K562 (cell line): ENCODE measurements around the gene APOO. TPM values are rescaled to one million over a fixed set of nuclear protein-coding genes. Genes with fewer than 3 reads are reported as not detected.

ENCODE experiments used
- ARHGAP35 ChIP-seq: fragments of 450-650 bp; IDR thresholded peaks from 2 replicates; pipeline ENCODE4 v1.6.1; 2018; ENCODE audit not compliant: partially characterized antibody
- BDP1 ChIP-seq: IDR thresholded peaks from 3 replicates; pipeline ENCODE4 v1.6.1; 2011; ENCODE audit not compliant: insufficient read length, insufficient read depth
- CBX3 ChIP-seq, 2 experiments: IDR thresholded peaks; 1 replicate in 1 of 2; 2 replicates in 1 of 2; pipeline ENCODE4 v1.6.1; 2012; ENCODE audit warnings: inconsistent platforms in 2 of 2, low read length in 2 of 2, borderline replicate concordance in 1 of 2, control low read depth in 1 of 2
- CREM ChIP-seq: IDR thresholded peaks from 2 replicates; pipeline ENCODE4 v1.6.1; 2014; ENCODE audit warnings: antibody characterized with exemption, low read depth
- DPF2 ChIP-seq: fragments of 450-650 bp; IDR thresholded peaks from 2 replicates; pipeline ENCODE4 v1.6.1; 2016
- E2F3 ChIP-seq: fragments of 250-450 bp; sonication (Bioruptor Pico); IDR thresholded peaks from 2 replicates; pipeline ENCODE4 v1.4.0; 2020; ENCODE audit warnings: mild to moderate bottlenecking
- ELF2 ChIP-seq: fragments of 250-450 bp; sonication (Bioruptor Pico); IDR thresholded peaks from 2 replicates; pipeline ENCODE4 v1.5.0; 2021; ENCODE audit warnings: mild to moderate bottlenecking
- FOXA3 ChIP-seq, 2 experiments: fragments of 450-650 bp in 1 of 2; sonication (generic) in 1 of 2; formaldehyde crosslinking; IDR thresholded peaks in 1 of 2; conservative IDR thresholded peaks in 1 of 2; 2 replicates each; pipeline versions ENCODE4 v1.4.0 to v1.8.0; 2020 to 2022; ENCODE audit warnings: mild to moderate bottlenecking in 2 of 2, missing genetic modification reagents in 1 of 2
- JUN ChIP-seq, 2 experiments: sonication (generic) in 1 of 2; formaldehyde crosslinking in 1 of 2; IDR thresholded peaks; 2 replicates each; pipeline versions ENCODE4 v1.6.1 to v1.8.0; 2012 to 2022; ENCODE audit warnings: borderline replicate concordance in 2 of 2, mild to moderate bottlenecking in 2 of 2, improper control_type of control experiment in 1 of 2, low read depth in 1 of 2, low read length in 1 of 2, missing genetic modification reagents in 1 of 2
- L3MBTL2 ChIP-seq: fragments of 450-650 bp; IDR thresholded peaks from 2 replicates; pipeline ENCODE4 v1.6.1; 2016; ENCODE audit warnings: mild to moderate bottlenecking, moderate library complexity
- MYNN ChIP-seq, 2 experiments: sonication (generic); formaldehyde crosslinking in 1 of 2; IDR thresholded peaks; 2 replicates each; pipeline versions ENCODE4 v1.5.0 to v1.6.1; 2016 to 2020; ENCODE audit warnings: antibody characterized with exemption in 1 of 2, missing genetic modification reagents in 1 of 2
- NFIX ChIP-seq: fragments of 250-450 bp; sonication (Bioruptor Pico); IDR thresholded peaks from 2 replicates; pipeline ENCODE4 v1.4.0; 2020; ENCODE audit warnings: low read depth, mild to moderate bottlenecking, moderate library complexity
- POLR2AphosphoS2 ChIP-seq: IDR thresholded peaks from 2 replicates; pipeline ENCODE4 v1.6.1; 2012; ENCODE audit warnings: low read length, improper control_type of control experiment
- RBM22 ChIP-seq: fragments of 200-400 bp; formaldehyde crosslinking; IDR thresholded peaks from 2 replicates; pipeline ENCODE4 v1.6.1; 2018; ENCODE audit warnings: low read length, low read depth; ENCODE audit not compliant: poor library complexity, severe bottlenecking
- SRF ChIP-seq, 2 experiments: fragments of 250-450, 450-650 bp in 1 of 2; sonication (Bioruptor Pico) in 1 of 2; sonication (generic) in 1 of 2; formaldehyde crosslinking; IDR thresholded peaks; 2 replicates each; pipeline versions ENCODE4 v1.5.0 to v1.5.1; 2020 to 2022; ENCODE audit warnings: mild to moderate bottlenecking in 1 of 2, missing genetic modification reagents in 1 of 2
- TCF7L2 ChIP-seq: fragments of 150-350 bp; IDR thresholded peaks from 2 replicates; pipeline ENCODE4 v1.6.1; 2016; ENCODE audit warnings: low read depth, mild to moderate bottlenecking, low read length, moderate library complexity
- ZNF695 ChIP-seq: fragments of 450-650 bp; formaldehyde crosslinking; IDR thresholded peaks from 2 replicates; pipeline ENCODE4 v1.4.0; 2020; ENCODE audit warnings: mild to moderate bottlenecking, moderate library complexity
- ZNF830 ChIP-seq: fragments of 250-450 bp; sonication (Bioruptor Pico); IDR thresholded peaks from 2 replicates; pipeline ENCODE4 v1.5.0; 2021; ENCODE audit warnings: mild to moderate bottlenecking
- polyA plus RNA-seq, 8 experiments: library from polyadenylated mRNA; depleted of rRNA in 4 of 8; stranded (reverse) in 5 of 8; unstranded in 3 of 8; fragments of >200 nt; fragmentation: Nextera tagmentation in 2 of 8; fragmentation: Illumina TruSeq in 1 of 8; extraction: Ambion mirVana in 2 of 8; extraction: Trizol in 1 of 8; gene quantifications; 2 replicates each; pipeline versions ENCODE4 v1.2.1 to v1.2.3, GENCODE V29; 2011 to 2014; ENCODE audit warnings: inconsistent platforms in 1 of 8, missing spikeins in 1 of 8
- total RNA-seq, 7 experiments: library from RNA; depleted of rRNA in 6 of 7; stranded (reverse); fragments of >200 nt in 6 of 7; fragmentation: Illumina TruSeq in 2 of 7; extraction: Trizol in 2 of 7; gene quantifications; 2 replicates each; pipeline versions ENCODE4 v1.2.1 to v1.2.3, GENCODE V29; 2011 to 2021; ENCODE audit warnings: low replicate concordance in 1 of 7
- TF ChIP-seq, protein P1 (sequence below), 3 experiments: fragments of 200-800 bp in 1 of 3; fragments of 250-450 bp in 1 of 3; fragments of 450-650 bp in 1 of 3; sonication (Bioruptor Pico) in 1 of 3; sonication (Bioruptor generic) in 1 of 3; formaldehyde crosslinking in 1 of 3; IDR thresholded peaks; 2 replicates each; pipeline versions ENCODE4 v1.6.1 to v1.8.0; 2016 to 2022; ENCODE audit warnings: mild to moderate bottlenecking in 2 of 3, missing genetic modification characterization in 2 of 3, missing compliant biosample characterization in 1 of 3, moderate library complexity in 1 of 3
- TF ChIP-seq, protein P2 (sequence below): sonication (generic); formaldehyde crosslinking; IDR thresholded peaks from 2 replicates; pipeline ENCODE4 v1.5.0; 2020; ENCODE audit warnings: missing genetic modification reagents
- TF ChIP-seq, protein P3 (sequence below): sonication (generic); formaldehyde crosslinking; IDR thresholded peaks from 2 replicates; pipeline ENCODE4 v1.8.0; 2023; ENCODE audit warnings: mild to moderate bottlenecking, missing genetic modification reagents

Gene APOO
- total and polyA plus RNA-seq, 9 of the 15 experiments (the other 6 are each of a cell fraction or from before 2014, with no cell fraction given) = 37.3 to 76.4 (median 60.8) TPM

DNA sequence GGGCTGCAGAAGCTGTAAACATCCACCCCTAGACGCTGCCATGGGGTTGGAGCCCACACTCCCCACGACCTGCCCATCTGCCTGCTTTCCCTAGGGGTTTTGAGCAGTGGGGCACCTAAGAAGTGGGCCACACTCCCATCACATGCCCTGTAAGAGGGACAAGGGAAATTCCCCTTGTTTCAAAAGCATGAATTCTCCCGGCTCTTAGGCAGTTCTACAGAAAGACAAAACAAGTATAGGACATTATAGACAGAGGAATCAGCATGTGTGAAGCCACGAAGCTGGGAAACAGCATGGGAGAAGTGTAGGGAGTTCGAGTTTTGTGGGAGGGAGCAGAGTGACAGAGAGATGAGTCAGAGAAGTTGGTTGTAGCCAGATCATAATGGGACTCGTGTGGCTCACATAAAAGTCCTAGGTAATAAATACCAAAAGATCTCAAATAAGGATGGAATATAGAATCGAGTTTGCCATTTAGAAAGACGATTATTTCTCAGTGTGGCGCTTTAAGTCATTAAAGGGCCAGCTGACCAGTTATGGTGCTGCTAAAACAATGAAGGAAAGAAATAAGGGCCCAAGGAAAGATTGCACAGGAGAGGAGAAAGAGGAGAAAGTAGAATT is 23.9 kb downstream of the APOO start (continued):
- peak in 1 of 2 experiments; percentile 22; a peak in 1 of 3 replicates for TF ChIP-seq CBX3 (IDR thresholded peaks at IDR 0.05; ENCODE audit: borderline replicate concordance in 1 of 2, low read length in 2 of 2)
- TF ChIP-seq POLR2AphosphoS2 = no peak
- TF ChIP-seq, protein P1, sequence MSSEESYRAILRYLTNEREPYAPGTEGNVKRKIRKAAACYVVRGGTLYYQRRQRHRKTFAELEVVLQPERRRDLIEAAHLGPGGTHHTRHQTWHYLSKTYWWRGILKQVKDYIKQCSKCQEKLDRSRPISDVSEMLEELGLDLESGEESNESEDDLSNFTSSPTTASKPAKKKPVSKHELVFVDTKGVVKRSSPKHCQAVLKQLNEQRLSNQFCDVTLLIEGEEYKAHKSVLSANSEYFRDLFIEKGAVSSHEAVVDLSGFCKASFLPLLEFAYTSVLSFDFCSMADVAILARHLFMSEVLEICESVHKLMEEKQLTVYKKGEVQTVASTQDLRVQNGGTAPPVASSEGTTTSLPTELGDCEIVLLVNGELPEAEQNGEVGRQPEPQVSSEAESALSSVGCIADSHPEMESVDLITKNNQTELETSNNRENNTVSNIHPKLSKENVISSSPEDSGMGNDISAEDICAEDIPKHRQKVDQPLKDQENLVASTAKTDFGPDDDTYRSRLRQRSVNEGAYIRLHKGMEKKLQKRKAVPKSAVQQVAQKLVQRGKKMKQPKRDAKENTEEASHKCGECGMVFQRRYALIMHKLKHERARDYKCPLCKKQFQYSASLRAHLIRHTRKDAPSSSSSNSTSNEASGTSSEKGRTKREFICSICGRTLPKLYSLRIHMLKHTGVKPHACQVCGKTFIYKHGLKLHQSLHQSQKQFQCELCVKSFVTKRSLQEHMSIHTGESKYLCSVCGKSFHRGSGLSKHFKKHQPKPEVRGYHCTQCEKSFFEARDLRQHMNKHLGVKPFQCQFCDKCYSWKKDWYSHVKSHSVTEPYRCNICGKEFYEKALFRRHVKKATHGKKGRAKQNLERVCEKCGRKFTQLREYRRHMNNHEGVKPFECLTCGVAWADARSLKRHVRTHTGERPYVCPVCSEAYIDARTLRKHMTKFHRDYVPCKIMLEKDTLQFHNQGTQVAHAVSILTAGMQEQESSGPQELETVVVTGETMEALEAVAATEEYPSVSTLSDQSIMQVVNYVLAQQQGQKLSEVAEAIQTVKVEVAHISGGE (CRISPR knock-in tag; IDR thresholded peaks at IDR 0.05) = no peak; a peak in 1 of 6 replicates
- no peak for TF ChIP-seq FOXA3 (CRISPR knock-in tag; conservative IDR thresholded peaks at IDR 0.05 in 1 of 2, IDR thresholded peaks at IDR 0.05 in 1 of 2)
- TF ChIP-seq JUN (IDR thresholded peaks at IDR 0.05; ENCODE audit: borderline replicate concordance, low read depth, low read length) = peak; percentile 60; the same call in 1 of the 2 replicates
- TF ChIP-seq JUN (CRISPR knock-in tag; IDR thresholded peaks at IDR 0.05; ENCODE audit: borderline replicate concordance) = no peak
- TF ChIP-seq ZNF830 (CRISPR knock-in tag) = no peak
- TF ChIP-seq NFIX = no peak
- TF ChIP-seq BDP1 = no peak
- TF ChIP-seq SRF (CRISPR knock-in tag; IDR thresholded peaks at IDR 0.05) = no peak
- no peak for TF ChIP-seq TCF7L2
- TF ChIP-seq DPF2 = peak; percentile 63
- TF ChIP-seq, protein P2, sequence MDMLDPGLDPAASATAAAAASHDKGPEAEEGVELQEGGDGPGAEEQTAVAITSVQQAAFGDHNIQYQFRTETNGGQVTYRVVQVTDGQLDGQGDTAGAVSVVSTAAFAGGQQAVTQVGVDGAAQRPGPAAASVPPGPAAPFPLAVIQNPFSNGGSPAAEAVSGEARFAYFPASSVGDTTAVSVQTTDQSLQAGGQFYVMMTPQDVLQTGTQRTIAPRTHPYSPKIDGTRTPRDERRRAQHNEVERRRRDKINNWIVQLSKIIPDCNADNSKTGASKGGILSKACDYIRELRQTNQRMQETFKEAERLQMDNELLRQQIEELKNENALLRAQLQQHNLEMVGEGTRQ (CRISPR knock-in tag) = no peak
- peak; percentile 63; the same call in 1 of the 2 replicates for TF ChIP-seq MYNN (IDR thresholded peaks at IDR 0.05)
- no peak for TF ChIP-seq MYNN (CRISPR knock-in tag; IDR thresholded peaks at IDR 0.05)
- TF ChIP-seq ARHGAP35 = no peak
- TF ChIP-seq ELF2 (CRISPR knock-in tag) = no peak
- TF ChIP-seq ZNF695 (CRISPR knock-in tag) = no peak
- TF ChIP-seq, protein P3, sequence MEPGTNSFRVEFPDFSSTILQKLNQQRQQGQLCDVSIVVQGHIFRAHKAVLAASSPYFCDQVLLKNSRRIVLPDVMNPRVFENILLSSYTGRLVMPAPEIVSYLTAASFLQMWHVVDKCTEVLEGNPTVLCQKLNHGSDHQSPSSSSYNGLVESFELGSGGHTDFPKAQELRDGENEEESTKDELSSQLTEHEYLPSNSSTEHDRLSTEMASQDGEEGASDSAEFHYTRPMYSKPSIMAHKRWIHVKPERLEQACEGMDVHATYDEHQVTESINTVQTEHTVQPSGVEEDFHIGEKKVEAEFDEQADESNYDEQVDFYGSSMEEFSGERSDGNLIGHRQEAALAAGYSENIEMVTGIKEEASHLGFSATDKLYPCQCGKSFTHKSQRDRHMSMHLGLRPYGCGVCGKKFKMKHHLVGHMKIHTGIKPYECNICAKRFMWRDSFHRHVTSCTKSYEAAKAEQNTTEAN (CRISPR knock-in tag) = no peak
- peak; percentile 78 for TF ChIP-seq L3MBTL2
- no peak for TF ChIP-seq RBM22
- no peak for TF ChIP-seq E2F3 (CRISPR knock-in tag)
- 0 out of 2 replicates have a peak, but pooled peaks have one; percentile 19 for TF ChIP-seq CREM
